GM23338 (cell line): ENCODE results near the gene SEC11C. TPM values are rescaled to one million over a fixed set of nuclear protein-coding genes. Genes with fewer than 3 reads are reported as not detected.

Experiments used
- ATAC-seq: fragments of 200-7000 bp; cut with Tn5 transposase; 3 replicates; pipeline ENCODE4 v1.9.1; 2020
- DNase-seq: peaks from one replicate; pipeline ENCODE4 v3.0.0-alpha.2; 2015; ENCODE audit warnings: low spot score
- H2AFZ ChIP-seq: fragments of 200-600 bp; sonication (generic); 2 replicates; pipeline ENCODE4 v1.8.0; 2016; ENCODE audit warnings: antibody characterized with exemption, mild to moderate bottlenecking, moderate library complexity
- H3F3A ChIP-seq: fragments of 200-600 bp; sonication (generic); replicated peaks from 2 replicates; pipeline ENCODE4 v1.8.0; 2017; ENCODE audit warnings: antibody characterized with exemption, mixed run types, low read depth
- H3K27ac ChIP-seq: fragments of 200-600 bp; sonication (generic); 2 replicates; pipeline ENCODE4 v1.6.1; 2016; ENCODE audit warnings: low read depth
- H3K27me3 ChIP-seq: fragments of 200-600 bp; sonication (generic); 2 replicates; pipeline ENCODE4 v1.8.0; 2016; ENCODE audit warnings: mild to moderate bottlenecking, mixed run types, moderate library complexity; ENCODE audit not compliant: insufficient read depth
- H3K36me3 ChIP-seq: fragments of 200-600 bp; sonication (generic); 2 replicates; pipeline ENCODE4 v1.8.0; 2016; ENCODE audit warnings: mild to moderate bottlenecking; ENCODE audit not compliant: insufficient read depth
- H3K4me1 ChIP-seq: fragments of 200-600 bp; sonication (generic); 2 replicates; pipeline ENCODE4 v1.8.0; 2016; ENCODE audit warnings: mild to moderate bottlenecking, moderate library complexity; ENCODE audit not compliant: insufficient read depth
- H3K4me2 ChIP-seq: fragments of 200-600 bp; sonication (generic); 2 replicates; pipeline ENCODE4 v1.7.1; 2017; ENCODE audit warnings: mixed run types
- H3K4me3 ChIP-seq: fragments of 200-600 bp; sonication (generic); 2 replicates; pipeline ENCODE4 v1.6.1; 2016; ENCODE audit warnings: mixed run types
- H3K79me2 ChIP-seq: fragments of 200-600 bp; sonication (generic); replicated peaks from 2 replicates; pipeline ENCODE4 v1.8.0; 2017; ENCODE audit warnings: mild to moderate bottlenecking; ENCODE audit not compliant: insufficient read depth
- H3K9me2 ChIP-seq: fragments of 200-600 bp; sonication (generic); 2 replicates; pipeline ENCODE4 v1.8.0; 2017; ENCODE audit not compliant: insufficient read depth
- H4K20me1 ChIP-seq: fragments of 200-600 bp; sonication (generic); replicated peaks from 2 replicates; pipeline ENCODE4 v1.8.0; 2017; ENCODE audit warnings: mild to moderate bottlenecking; ENCODE audit not compliant: insufficient read depth
- H3K27ac Mint-ChIP-seq: 2 replicates; pipeline ENCODE4 v1.8.0; 2020; ENCODE audit warnings: inconsistent platforms, mild to moderate bottlenecking, moderate library complexity, mixed read lengths
- H3K27me3 Mint-ChIP-seq: 3 replicates; pipeline ENCODE4 v1.8.0; 2022; ENCODE audit warnings: low read depth, mild to moderate bottlenecking, moderate library complexity, mixed read lengths, inconsistent platforms; ENCODE audit not compliant: insufficient read depth, poor library complexity
- H3K36me3 Mint-ChIP-seq: 3 replicates; pipeline ENCODE4 v1.8.0; 2021; ENCODE audit warnings: low read depth, mild to moderate bottlenecking, inconsistent platforms, moderate library complexity, mixed read lengths
- H3K4me1 Mint-ChIP-seq: 3 replicates; pipeline ENCODE4 v1.8.0; 2020; ENCODE audit warnings: mild to moderate bottlenecking, inconsistent platforms, mixed read lengths
- H3K4me3 Mint-ChIP-seq: 3 replicates; pipeline ENCODE4 v1.8.0; 2021; ENCODE audit warnings: moderate library complexity, mild to moderate bottlenecking, inconsistent platforms, mixed read lengths
- H3K9me3 Mint-ChIP-seq: 3 replicates; pipeline ENCODE4 v1.8.0; 2020; ENCODE audit warnings: moderate library complexity, mild to moderate bottlenecking, inconsistent platforms, mixed read lengths
- CREB1 ChIP-seq: fragments of 250-450 bp; sonication (Bioruptor Pico); IDR thresholded peaks from 2 replicates; pipeline ENCODE4 v1.5.0; 2020; ENCODE audit warnings: low read depth, mild to moderate bottlenecking, moderate library complexity
- CTCF ChIP-seq, 2 experiments: fragments of 200-600 bp in 1 of 2; sonication (generic) in 1 of 2; conservative IDR thresholded peaks; 2 replicates each; pipeline versions ENCODE4 v1.5.1 to v1.6.1; 2016 to 2017; ENCODE audit warnings: antibody characterized with exemption in 2 of 2, low read depth in 2 of 2, mild to moderate bottlenecking in 2 of 2, moderate library complexity in 1 of 2
- ETS1 ChIP-seq: IDR thresholded peaks from 2 replicates; pipeline ENCODE4 v1.6.1; 2016; ENCODE audit warnings: antibody characterized with exemption
- EZH2 ChIP-seq: fragments of 200-600 bp; sonication (generic); IDR thresholded peaks from one replicate; pipeline ENCODE4 v1.8.0; 2017; ENCODE audit warnings: antibody characterized with exemption, mild to moderate bottlenecking, low read depth; ENCODE audit not compliant: unreplicated experiment
- EZH2phosphoT487 ChIP-seq: fragments of 200-600 bp; sonication (generic); IDR thresholded peaks from one replicate; pipeline ENCODE4 v1.8.1; 2018; ENCODE audit warnings: antibody characterized with exemption; ENCODE audit not compliant: unreplicated experiment
- JUNB ChIP-seq: IDR thresholded peaks from one replicate; pipeline ENCODE4 v1.6.1; 2016; ENCODE audit warnings: antibody characterized with exemption; ENCODE audit not compliant: unreplicated experiment
- NANOG ChIP-seq: IDR thresholded peaks from 2 replicates; pipeline ENCODE4 v1.6.1; 2016; ENCODE audit warnings: antibody characterized with exemption, borderline replicate concordance
- POLR2AphosphoS5 ChIP-seq: IDR thresholded peaks from 2 replicates; pipeline ENCODE4 v1.6.1; 2016; ENCODE audit warnings: antibody characterized with exemption, low read depth
- REST ChIP-seq: IDR thresholded peaks from one replicate; pipeline ENCODE4 v1.6.1; 2018; ENCODE audit warnings: antibody characterized with exemption; ENCODE audit not compliant: unreplicated experiment
- STAT1 ChIP-seq: IDR thresholded peaks from one replicate; pipeline ENCODE4 v1.6.1; 2016; ENCODE audit warnings: antibody characterized with exemption; ENCODE audit not compliant: unreplicated experiment
- ZNF114 ChIP-seq: fragments of 250-450 bp; sonication (Bioruptor Pico); IDR thresholded peaks from 2 replicates; pipeline ENCODE4 v1.5.0; 2020; ENCODE audit warnings: mild to moderate bottlenecking, moderate library complexity
- ZNF331 ChIP-seq: fragments of 250-450 bp; sonication (Bioruptor Pico); IDR thresholded peaks from 2 replicates; pipeline ENCODE4 v1.5.0; 2020; ENCODE audit warnings: low read depth, mild to moderate bottlenecking, moderate library complexity
- polyA plus RNA-seq: library from polyadenylated mRNA; unstranded; fragments of >200 nt; fragmentation: Nextera tagmentation; extraction: Ambion mirVana; gene quantifications from 2 replicates; pipeline ENCODE4 v1.2.1, GENCODE V29; 2016
- total RNA-seq: library from RNA; depleted of rRNA; stranded (reverse); fragments of >200 nt; shearing (Covaris generic); gene quantifications from 2 replicates; pipeline ENCODE4 v1.2.3, GENCODE V29; 2014
- TF ChIP-seq, protein P1 (sequence below): fragments of 250-450 bp; sonication (Bioruptor Pico); IDR thresholded peaks from 2 replicates; pipeline ENCODE4 v1.5.0; 2020; ENCODE audit warnings: mild to moderate bottlenecking, moderate library complexity

SEC11C gene
- total and polyA plus RNA-seq, 2 experiments from 2014 or later, result 31.7 to 169 TPM

DNA sequence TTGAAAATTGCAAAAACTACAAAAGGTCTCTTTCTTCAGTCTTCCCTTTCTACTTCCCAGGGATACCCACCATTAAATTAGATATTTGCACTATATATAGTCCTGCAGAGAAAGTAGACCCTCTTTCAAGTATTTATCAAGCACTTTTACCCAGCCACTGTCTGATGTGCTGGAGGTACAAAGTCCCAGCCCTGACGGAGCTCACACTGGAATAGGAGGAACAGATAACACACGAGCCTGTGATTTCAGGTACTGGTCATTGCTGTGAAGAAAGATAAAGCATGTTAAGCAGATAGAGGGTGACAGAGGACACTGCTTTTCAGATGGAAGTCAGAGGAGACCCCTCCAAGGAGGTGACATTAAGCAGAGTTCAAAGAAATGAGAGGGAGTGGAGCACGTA lies 19.6 kb downstream of the SEC11C start:
- Histone ChIP-seq H3F3A (no peaks in the 10 kb centered on the region), H3K4me1 (no peaks in the 10 kb centered on the region), H3K27me3 (no peaks in the 10 kb centered on the region), H3K9me2 (no peaks in the 10 kb centered on the region), H3K36me3 (0 out of 2 replicates have a peak, but pooled peaks cover 3% of the 10 kb centered on the region), H3K79me2 (no peaks in the 10 kb centered on the region), H2AFZ (no peak overlapping the region), H4K20me1 (no peaks in the 10 kb centered on the region), H3K4me2 (no peak overlapping the region), H3K27ac (no peak overlapping the region), H3K4me3 (no peak overlapping the region)
- TF ChIP-seq EZH2 (no peak), CREB1 (CRISPR knock-in tag) (no peak), EZH2phosphoT487 (no peak), ZNF114 (CRISPR knock-in tag) (no peak), POLR2AphosphoS5 (no peak), NANOG (no peak), ETS1 (no peak), REST (no peak), CTCF (conservative IDR thresholded peaks at IDR 0.05; ENCODE audit: low read depth in 2 of 2) (no peak), JUNB (no peak), STAT1 (no peak), ZNF331 (CRISPR knock-in tag) (no peak)
- TF ChIP-seq, protein P1, sequence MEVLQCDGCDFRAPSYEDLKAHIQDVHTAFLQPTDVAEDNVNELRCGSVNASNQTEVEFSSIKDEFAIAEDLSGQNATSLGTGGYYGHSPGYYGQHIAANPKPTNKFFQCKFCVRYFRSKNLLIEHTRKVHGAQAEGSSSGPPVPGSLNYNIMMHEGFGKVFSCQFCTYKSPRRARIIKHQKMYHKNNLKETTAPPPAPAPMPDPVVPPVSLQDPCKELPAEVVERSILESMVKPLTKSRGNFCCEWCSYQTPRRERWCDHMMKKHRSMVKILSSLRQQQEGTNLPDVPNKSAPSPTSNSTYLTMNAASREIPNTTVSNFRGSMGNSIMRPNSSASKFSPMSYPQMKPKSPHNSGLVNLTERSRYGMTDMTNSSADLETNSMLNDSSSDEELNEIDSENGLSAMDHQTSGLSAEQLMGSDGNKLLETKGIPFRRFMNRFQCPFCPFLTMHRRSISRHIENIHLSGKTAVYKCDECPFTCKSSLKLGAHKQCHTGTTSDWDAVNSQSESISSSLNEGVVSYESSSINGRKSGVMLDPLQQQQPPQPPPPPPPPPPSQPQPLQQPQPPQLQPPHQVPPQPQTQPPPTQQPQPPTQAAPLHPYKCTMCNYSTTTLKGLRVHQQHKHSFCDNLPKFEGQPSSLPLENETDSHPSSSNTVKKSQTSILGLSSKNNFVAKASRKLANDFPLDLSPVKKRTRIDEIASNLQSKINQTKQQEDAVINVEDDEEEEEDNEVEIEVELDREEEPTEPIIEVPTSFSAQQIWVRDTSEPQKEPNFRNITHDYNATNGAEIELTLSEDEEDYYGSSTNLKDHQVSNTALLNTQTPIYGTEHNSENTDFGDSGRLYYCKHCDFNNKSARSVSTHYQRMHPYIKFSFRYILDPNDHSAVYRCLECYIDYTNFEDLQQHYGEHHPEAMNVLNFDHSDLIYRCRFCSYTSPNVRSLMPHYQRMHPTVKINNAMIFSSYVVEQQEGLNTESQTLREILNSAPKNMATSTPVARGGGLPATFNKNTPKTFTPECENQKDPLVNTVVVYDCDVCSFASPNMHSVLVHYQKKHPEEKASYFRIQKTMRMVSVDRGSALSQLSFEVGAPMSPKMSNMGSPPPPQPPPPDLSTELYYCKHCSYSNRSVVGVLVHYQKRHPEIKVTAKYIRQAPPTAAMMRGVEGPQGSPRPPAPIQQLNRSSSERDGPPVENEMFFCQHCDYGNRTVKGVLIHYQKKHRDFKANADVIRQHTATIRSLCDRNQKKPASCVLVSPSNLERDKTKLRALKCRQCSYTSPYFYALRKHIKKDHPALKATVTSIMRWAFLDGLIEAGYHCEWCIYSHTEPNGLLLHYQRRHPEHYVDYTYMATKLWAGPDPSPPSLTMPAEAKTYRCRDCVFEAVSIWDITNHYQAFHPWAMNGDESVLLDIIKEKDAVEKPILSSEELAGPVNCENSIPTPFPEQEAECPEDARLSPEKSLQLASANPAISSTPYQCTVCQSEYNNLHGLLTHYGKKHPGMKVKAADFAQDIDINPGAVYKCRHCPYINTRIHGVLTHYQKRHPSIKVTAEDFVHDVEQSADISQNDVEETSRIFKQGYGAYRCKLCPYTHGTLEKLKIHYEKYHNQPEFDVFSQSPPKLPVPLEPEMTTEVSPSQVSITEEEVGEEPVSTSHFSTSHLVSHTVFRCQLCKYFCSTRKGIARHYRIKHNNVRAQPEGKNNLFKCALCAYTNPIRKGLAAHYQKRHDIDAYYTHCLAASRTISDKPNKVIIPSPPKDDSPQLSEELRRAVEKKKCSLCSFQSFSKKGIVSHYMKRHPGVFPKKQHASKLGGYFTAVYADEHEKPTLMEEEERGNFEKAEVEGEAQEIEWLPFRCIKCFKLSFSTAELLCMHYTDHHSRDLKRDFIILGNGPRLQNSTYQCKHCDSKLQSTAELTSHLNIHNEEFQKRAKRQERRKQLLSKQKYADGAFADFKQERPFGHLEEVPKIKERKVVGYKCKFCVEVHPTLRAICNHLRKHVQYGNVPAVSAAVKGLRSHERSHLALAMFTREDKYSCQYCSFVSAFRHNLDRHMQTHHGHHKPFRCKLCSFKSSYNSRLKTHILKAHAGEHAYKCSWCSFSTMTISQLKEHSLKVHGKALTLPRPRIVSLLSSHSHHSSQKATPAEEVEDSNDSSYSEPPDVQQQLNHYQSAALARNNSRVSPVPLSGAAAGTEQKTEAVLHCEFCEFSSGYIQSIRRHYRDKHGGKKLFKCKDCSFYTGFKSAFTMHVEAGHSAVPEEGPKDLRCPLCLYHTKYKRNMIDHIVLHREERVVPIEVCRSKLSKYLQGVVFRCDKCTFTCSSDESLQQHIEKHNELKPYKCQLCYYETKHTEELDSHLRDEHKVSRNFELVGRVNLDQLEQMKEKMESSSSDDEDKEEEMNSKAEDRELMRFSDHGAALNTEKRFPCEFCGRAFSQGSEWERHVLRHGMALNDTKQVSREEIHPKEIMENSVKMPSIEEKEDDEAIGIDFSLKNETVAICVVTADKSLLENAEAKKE, result no peak
- H3K36me3 Mint-ChIP-seq, result peaks cover 4% of the 10 kb centered on the region; the same call in 1 of the 3 replicates
- no peak overlapping the region for H3K4me3 Mint-ChIP-seq
- no peaks in the 10 kb centered on the region for H3K9me3 Mint-ChIP-seq
- DNase-seq (no peak), ATAC-seq (no peak)
- H3K27me3 Mint-ChIP-seq, result no peaks in the 10 kb centered on the region
- no peaks in the 10 kb centered on the region for H3K4me1 Mint-ChIP-seq
- no peak overlapping the region for H3K27ac Mint-ChIP-seq
